SU-DHL-6 (cell line): ENCODE results near the gene IRAK1.
A peak's percentile ranks its signal among the peaks of the same experiment; 100 is the strongest.

ENCODE experiments used
- H2AFZ ChIP-seq: fragments of 200-600 bp; sonication (generic); 2 replicates; pipeline ENCODE4 v1.6.1; 2014; ENCODE audit warnings: low read depth, mild to moderate bottlenecking, moderate library complexity, mixed read lengths, antibody characterized with exemption, low read length; ENCODE audit not compliant: severe bottlenecking
- H3F3A ChIP-seq: fragments of 200-600 bp; shearing (Covaris generic); 2 replicates; pipeline ENCODE4 v1.6.0; 2016; ENCODE audit warnings: antibody characterized with exemption, mild to moderate bottlenecking; ENCODE audit not compliant: insufficient read depth
- H3K27ac ChIP-seq: fragments of 200-600 bp; sonication (generic); 2 replicates; pipeline ENCODE4 v1.5.1; 2016; ENCODE audit warnings: low read depth, mild to moderate bottlenecking, low read length, moderate library complexity, mixed read lengths
- H3K27me3 ChIP-seq: fragments of 200-600 bp; sonication (generic), shearing (Covaris generic); 2 replicates; pipeline ENCODE4 v1.6.0; 2014; ENCODE audit warnings: mild to moderate bottlenecking, low read length
- H3K36me3 ChIP-seq: fragments of 200-600 bp; sonication (generic); 2 replicates; pipeline ENCODE4 v1.6.1; 2014; ENCODE audit warnings: mild to moderate bottlenecking, low read length, mixed read lengths
- H3K4me2 ChIP-seq: fragments of 300-600, 200-600 bp; shearing (Covaris generic), sonication (generic); 2 replicates; pipeline ENCODE4 v1.6.0; 2014; ENCODE audit warnings: low read length, low read depth, mild to moderate bottlenecking; ENCODE audit not compliant: poor library complexity, severe bottlenecking
- H3K4me3 ChIP-seq: fragments of 200-600 bp; sonication (generic); 2 replicates; pipeline ENCODE4 v1.5.1; 2014; ENCODE audit warnings: antibody characterized with exemption, low read length, mild to moderate bottlenecking, mixed read lengths; ENCODE audit not compliant: insufficient read depth, poor library complexity, severe bottlenecking
- H3K79me2 ChIP-seq: fragments of 200-600 bp; sonication (generic); 2 replicates; pipeline ENCODE4 v1.6.1; 2014; ENCODE audit warnings: mild to moderate bottlenecking, low read length, moderate library complexity; ENCODE audit not compliant: insufficient read depth
- H3K9ac ChIP-seq: fragments of 200-600 bp; sonication (generic); 2 replicates; pipeline ENCODE4 v1.7.0; 2014; ENCODE audit warnings: mild to moderate bottlenecking, low read length
- H3K9me2 ChIP-seq: fragments of 200-600 bp; sonication (generic); replicated peaks from 2 replicates; pipeline ENCODE4 v1.6.1; 2014; ENCODE audit warnings: low read length; ENCODE audit not compliant: insufficient read depth
- H3K9me3 ChIP-seq: fragments of 200-600 bp; sonication (generic); 2 replicates; pipeline ENCODE4 v1.6.1; 2014; ENCODE audit warnings: low read length, mixed read lengths; ENCODE audit not compliant: insufficient read depth
- H4K20me1 ChIP-seq: fragments of 200-600 bp; sonication (generic); 2 replicates; pipeline ENCODE4 v1.6.1; 2014; ENCODE audit warnings: low read depth, mild to moderate bottlenecking, antibody characterized with exemption, low read length, moderate library complexity, mixed read lengths
- EZH2phosphoT487 ChIP-seq: fragments of 200-600 bp; sonication (generic), shearing (Covaris generic); conservative IDR thresholded peaks from 2 replicates; pipeline ENCODE4 v1.6.1; 2018; ENCODE audit warnings: mild to moderate bottlenecking, antibody characterized with exemption, low read length, moderate library complexity, mixed read lengths
- TF ChIP-seq, protein P1 (sequence below): fragments of 200-600 bp; sonication (generic); IDR thresholded peaks from one replicate; pipeline ENCODE4 v1.5.1; 2017; ENCODE audit warnings: antibody characterized with exemption, mild to moderate bottlenecking, low read length, moderate library complexity; ENCODE audit not compliant: insufficient read depth, poor library complexity, severe bottlenecking

IRAK1 gene

DNA sequence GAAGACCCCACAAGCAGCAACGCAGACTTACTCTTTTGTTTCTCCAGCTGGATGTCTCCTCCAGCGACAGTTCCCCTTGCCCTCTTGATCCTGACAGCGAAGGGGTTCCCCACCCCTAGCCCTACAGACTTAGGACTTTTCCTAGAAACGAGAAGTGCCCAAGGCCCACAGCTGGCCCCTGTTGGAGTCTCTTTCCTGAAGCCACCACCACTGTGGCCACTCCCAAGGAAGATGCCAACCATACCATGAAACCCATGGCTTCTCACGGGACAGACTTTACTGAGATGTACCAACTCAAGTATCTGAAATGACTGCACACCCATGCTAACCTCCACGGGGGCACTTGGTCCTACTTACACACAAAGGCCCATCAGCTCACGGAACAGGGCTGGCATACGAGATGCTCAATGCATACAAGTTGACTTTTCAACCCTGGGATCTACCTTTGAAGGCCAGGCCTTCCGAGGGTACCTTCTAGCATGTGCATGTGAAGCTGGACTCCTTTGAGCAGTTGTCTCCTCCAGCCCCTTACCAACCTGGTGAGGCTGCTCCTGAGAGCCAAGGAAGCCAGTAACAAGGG is 924 bp upstream of the IRAK1 start:
- TF ChIP-seq EZH2phosphoT487: no peak
- TF ChIP-seq, protein P1, sequence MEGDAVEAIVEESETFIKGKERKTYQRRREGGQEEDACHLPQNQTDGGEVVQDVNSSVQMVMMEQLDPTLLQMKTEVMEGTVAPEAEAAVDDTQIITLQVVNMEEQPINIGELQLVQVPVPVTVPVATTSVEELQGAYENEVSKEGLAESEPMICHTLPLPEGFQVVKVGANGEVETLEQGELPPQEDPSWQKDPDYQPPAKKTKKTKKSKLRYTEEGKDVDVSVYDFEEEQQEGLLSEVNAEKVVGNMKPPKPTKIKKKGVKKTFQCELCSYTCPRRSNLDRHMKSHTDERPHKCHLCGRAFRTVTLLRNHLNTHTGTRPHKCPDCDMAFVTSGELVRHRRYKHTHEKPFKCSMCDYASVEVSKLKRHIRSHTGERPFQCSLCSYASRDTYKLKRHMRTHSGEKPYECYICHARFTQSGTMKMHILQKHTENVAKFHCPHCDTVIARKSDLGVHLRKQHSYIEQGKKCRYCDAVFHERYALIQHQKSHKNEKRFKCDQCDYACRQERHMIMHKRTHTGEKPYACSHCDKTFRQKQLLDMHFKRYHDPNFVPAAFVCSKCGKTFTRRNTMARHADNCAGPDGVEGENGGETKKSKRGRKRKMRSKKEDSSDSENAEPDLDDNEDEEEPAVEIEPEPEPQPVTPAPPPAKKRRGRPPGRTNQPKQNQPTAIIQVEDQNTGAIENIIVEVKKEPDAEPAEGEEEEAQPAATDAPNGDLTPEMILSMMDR: no peak
- peaks cover 15% of the 10 kb centered on the region; the same call in 1 of the 2 replicates for H3K79me2 ChIP-seq

DNA sequence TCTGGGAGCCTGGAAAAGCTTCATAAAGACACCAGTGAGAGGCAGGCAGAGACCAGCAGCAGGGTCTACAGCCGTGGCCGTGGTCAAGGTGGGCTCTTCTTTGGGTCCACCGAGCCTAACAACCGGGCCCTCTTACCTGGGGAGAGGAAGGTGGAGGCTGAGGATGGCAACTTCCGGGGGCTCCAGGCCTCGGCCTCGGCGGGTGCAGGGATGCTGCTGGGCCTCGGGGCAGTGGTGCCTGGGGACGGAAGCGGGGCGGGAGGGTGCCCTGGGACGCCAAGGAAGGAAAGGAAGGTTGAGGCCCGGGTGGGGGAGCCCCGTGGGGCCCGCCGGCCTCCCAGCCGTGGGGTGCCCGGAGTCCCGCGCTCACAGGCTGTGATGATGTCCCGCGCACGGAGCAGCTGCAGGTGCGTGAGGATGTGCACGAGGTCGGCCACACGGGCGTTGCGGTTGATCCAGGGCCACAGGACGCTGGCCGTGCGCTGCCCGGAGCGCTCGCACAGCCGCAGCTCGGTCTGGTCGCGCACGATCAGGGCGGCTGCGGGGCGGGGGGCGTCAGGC is 561 bp downstream of the IRAK1 start:
- no peak for TF ChIP-seq EZH2phosphoT487
- TF ChIP-seq, protein P1: no peak
- Histone ChIP-seq H3K27me3 (no peaks in the 10 kb centered on the region), H3K36me3 (no peaks in the 10 kb centered on the region), H2AFZ (no peak overlapping the region), H3K4me3 (peak overlapping the region; percentile 76), H3K9me3 (no peaks in the 10 kb centered on the region), H3F3A (peaks cover 7% of the 10 kb centered on the region), H3K9me2 (no peaks in the 10 kb centered on the region), H3K79me2 (peaks cover 15% of the 10 kb centered on the region; the same call in 1 of the 2 replicates), H4K20me1 (no peaks in the 10 kb centered on the region), H3K27ac (peak overlapping the region; percentile 81), H3K4me2 (peak overlapping the region; percentile 94), H3K9ac (peak overlapping the region; percentile 91)

More for the DNA sequence above, 924 bp upstream of the IRAK1 start:
- H3K9ac ChIP-seq: peak overlapping the region; percentile 91
- peak overlapping the region; percentile 51 for H3K4me3 ChIP-seq
- no peak overlapping the region for H2AFZ ChIP-seq
- peaks cover 7% of the 10 kb centered on the region for H3F3A ChIP-seq
- no peaks in the 10 kb centered on the region for H3K27me3 ChIP-seq
- H3K9me3 ChIP-seq: no peaks in the 10 kb centered on the region
- H4K20me1 ChIP-seq: no peaks in the 10 kb centered on the region
- no peaks in the 10 kb centered on the region for H3K36me3 ChIP-seq
- H3K9me2 ChIP-seq: no peaks in the 10 kb centered on the region
- peak overlapping the region; percentile 55 for H3K4me2 ChIP-seq
- H3K27ac ChIP-seq: peak overlapping the region; percentile 63

DNA sequence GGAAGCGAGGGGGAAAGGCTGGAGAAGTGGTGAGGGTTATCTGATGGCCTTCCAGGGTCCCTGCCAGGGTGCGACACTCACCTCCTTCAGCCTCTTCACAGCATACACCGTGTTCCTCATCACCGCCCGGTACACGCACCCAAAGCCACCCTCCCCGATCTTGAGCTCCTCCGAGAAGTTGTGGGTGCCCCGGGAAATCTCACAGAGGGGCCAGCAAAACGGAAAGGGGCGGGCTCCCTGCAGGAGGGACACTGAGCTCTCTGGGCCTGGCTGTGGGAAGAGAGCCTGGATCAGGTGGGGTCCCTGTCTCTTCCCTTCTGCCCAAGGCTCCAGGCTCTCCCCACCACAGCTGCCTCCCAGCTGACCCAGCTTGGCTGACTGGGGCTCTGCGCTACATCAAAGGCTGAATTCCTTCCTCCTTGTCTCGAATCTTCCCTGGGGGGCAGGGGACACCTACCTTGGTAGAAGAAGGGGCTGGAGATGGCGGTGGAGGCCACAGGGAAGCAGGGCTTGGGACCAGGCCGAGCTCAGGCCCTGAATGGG is 1.1 kb downstream of the IRAK1 start:
- Histone ChIP-seq H3K4me2 (peak overlapping the region; percentile 94), H3K9me2 (no peaks in the 10 kb centered on the region), H3F3A (peaks cover 7% of the 10 kb centered on the region), H3K9ac (peak overlapping the region; percentile 91), H3K36me3 (no peaks in the 10 kb centered on the region), H2AFZ (no peak overlapping the region), H4K20me1 (no peaks in the 10 kb centered on the region), H3K4me3 (peak overlapping the region; percentile 76), H3K79me2 (peaks cover 15% of the 10 kb centered on the region; the same call in 1 of the 2 replicates), H3K27me3 (no peaks in the 10 kb centered on the region), H3K9me3 (no peaks in the 10 kb centered on the region), H3K27ac (peak overlapping the region; percentile 81)
- TF ChIP-seq, protein P1: no peak
- no peak for TF ChIP-seq EZH2phosphoT487
